ENCODE data around the gene MKNK1. TPM values are rescaled to one million over a fixed set of nuclear protein-coding genes. Genes with fewer than 3 reads are reported as not detected.

Gene MKNK1
- total RNA-seq, 1 experiment from 2014 or later = 40.1 TPM

GRCh38 chr1:46605232-46605631 lies 1.2 kb upstream of the MKNK1 start:
- POLR2A ChIA-PET = no interaction called here

GRCh38 chr1:46603481-46603857 lies 599 bp downstream of the MKNK1 start:
- peak overlapping the region; percentile 80 to 96 for H3K4me3 ChIP-seq (ENCODE audit: low read depth in 2 of 2, low read length in 2 of 2)
- no peak for DNase-seq (ENCODE audit: low read depth, low spot score)
- in situ Hi-C loops (cut with HindIII; ENCODE audit: low pct_unique_long_range_greater_than_20kb, low sequenced_read_pairs) (no loop called here), intact Hi-C loops (cut with micrococcal nuclease; ENCODE audit: unreplicated experiment) (no loop called here)
- ChIA-PET POLR2A (interaction anchor here (1.6 kb wide), 1 partner anchor 13 kb away, joined by 14 read pairs; the partner anchor contains the start of gene MOB3C), CTCF (interaction anchor here (0.5 to 0.7 kb wide), 2 partner anchors 16 to 157 kb away, joined by 3 read pairs; no protein-coding TSS in a partner anchor)
- no peaks in the 10 kb centered on the region for H3K27me3 ChIP-seq (ENCODE audit: control insufficient read depth, insufficient read depth, low read length)
- no TSS peak for BruUV-seq (replicated peaks)
- ATAC-seq = peak; percentile 26
- no peaks in the 10 kb centered on the region for H3K36me3 ChIP-seq (ENCODE audit: control insufficient read depth, insufficient read depth, low read length)
- H3K4me1 ChIP-seq (ENCODE audit: control insufficient read depth, insufficient read depth, low read length) = peaks cover 16% of the 10 kb centered on the region
- no peak for TF ChIP-seq REST (IDR thresholded peaks at IDR 0.05; ENCODE audit: insufficient read depth in 1 of 2, low read depth in 2 of 2, low read length in 1 of 2)
- H3K27ac ChIP-seq (ENCODE audit: low read length) = peak overlapping the region; percentile 89
- H3K9me3 ChIP-seq (ENCODE audit: control insufficient read depth, insufficient read depth, low read depth, low read length) = no peaks in the 10 kb centered on the region

More at GRCh38 chr1:46605232-46605631, 1.2 kb upstream of the MKNK1 start:
- in situ Hi-C loops (cut with HindIII; ENCODE audit: low pct_unique_long_range_greater_than_20kb, low sequenced_read_pairs) = no loop called here
- Histone ChIP-seq H3K27ac (ENCODE audit: low read length) (peak overlapping the region; percentile 87; the same call in 1 of the 2 replicates), H3K36me3 (ENCODE audit: control insufficient read depth, insufficient read depth, low read length) (no peaks in the 10 kb centered on the region), H3K4me1 (ENCODE audit: control insufficient read depth, insufficient read depth, low read length) (peaks cover 16% of the 10 kb centered on the region), H3K9me3 (ENCODE audit: control insufficient read depth, insufficient read depth, low read depth, low read length) (no peaks in the 10 kb centered on the region), H3K4me3 (ENCODE audit: low read depth in 2 of 2, low read length in 2 of 2) (peak overlapping the region in 1 of 2 experiments; percentile 80; a peak in 1 of 4 replicates), H3K27me3 (ENCODE audit: control insufficient read depth, insufficient read depth, low read length) (no peaks in the 10 kb centered on the region)
- TF ChIP-seq POLR2AphosphoS5 (IDR thresholded peaks at IDR 0.05; ENCODE audit: low read depth, low read length) = no peak
- TF ChIP-seq, protein P1, sequence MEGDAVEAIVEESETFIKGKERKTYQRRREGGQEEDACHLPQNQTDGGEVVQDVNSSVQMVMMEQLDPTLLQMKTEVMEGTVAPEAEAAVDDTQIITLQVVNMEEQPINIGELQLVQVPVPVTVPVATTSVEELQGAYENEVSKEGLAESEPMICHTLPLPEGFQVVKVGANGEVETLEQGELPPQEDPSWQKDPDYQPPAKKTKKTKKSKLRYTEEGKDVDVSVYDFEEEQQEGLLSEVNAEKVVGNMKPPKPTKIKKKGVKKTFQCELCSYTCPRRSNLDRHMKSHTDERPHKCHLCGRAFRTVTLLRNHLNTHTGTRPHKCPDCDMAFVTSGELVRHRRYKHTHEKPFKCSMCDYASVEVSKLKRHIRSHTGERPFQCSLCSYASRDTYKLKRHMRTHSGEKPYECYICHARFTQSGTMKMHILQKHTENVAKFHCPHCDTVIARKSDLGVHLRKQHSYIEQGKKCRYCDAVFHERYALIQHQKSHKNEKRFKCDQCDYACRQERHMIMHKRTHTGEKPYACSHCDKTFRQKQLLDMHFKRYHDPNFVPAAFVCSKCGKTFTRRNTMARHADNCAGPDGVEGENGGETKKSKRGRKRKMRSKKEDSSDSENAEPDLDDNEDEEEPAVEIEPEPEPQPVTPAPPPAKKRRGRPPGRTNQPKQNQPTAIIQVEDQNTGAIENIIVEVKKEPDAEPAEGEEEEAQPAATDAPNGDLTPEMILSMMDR (IDR thresholded peaks at IDR 0.05) = no peak
- no peak for TF ChIP-seq REST (IDR thresholded peaks at IDR 0.05; ENCODE audit: insufficient read depth in 1 of 2, low read depth in 2 of 2, low read length in 1 of 2)
- no peak for TF ChIP-seq SIN3A (IDR thresholded peaks at IDR 0.05; ENCODE audit: borderline replicate concordance, insufficient read depth, low read depth, low read length)
- TF ChIP-seq TCF7L2 (IDR thresholded peaks at IDR 0.05; ENCODE audit: low read depth, low read length) = no peak
- CTCF ChIA-PET = no interaction called here
- ATAC-seq = no peak
- no TSS peak for BruUV-seq (replicated peaks)
- intact Hi-C loops (cut with micrococcal nuclease; ENCODE audit: unreplicated experiment) = no loop called here
- DNase-seq (ENCODE audit: low read depth, low spot score) = no peak
